H1 (cell line): Measurements from ENCODE around the gene SOX10. TPM values are rescaled to one million over a fixed set of nuclear protein-coding genes. Genes with fewer than 3 reads are reported as not detected.

Source experiments
- CTCF ChIA-PET: fragments of 300-600 bp; sonication (Branson Sonifier 250); formaldehyde crosslinking; loops from one replicate; lab custom pipeline; 2021; ENCODE audit not compliant: partially characterized antibody; lab: Charles Lee
- POLR2A ChIA-PET: fragments of 300-600 bp; sonication (Branson Sonifier 250); formaldehyde crosslinking; loops from one replicate; lab custom pipeline; 2021; ENCODE audit warnings: inconsistent platforms; ENCODE audit not compliant: partially characterized antibody; lab: Charles Lee
- DNase-seq, 2 experiments: peaks; one replicate each; pipeline versions ENCODE4 v3.0.0 to v3.0.0-alpha.2; 2010 to 2022; ENCODE audit warnings: low spot score in 2 of 2, low read depth in 1 of 2, mixed read lengths in 1 of 2
- FAIRE-seq: peaks from 2 replicates; lab custom pipeline; 2011; peaks lifted over from hg19 to GRCh38; lab: Jason Lieb, UNC
- H2AFZ ChIP-seq: 2 replicates; pipeline ENCODE4 v1.8.1; 2012; ENCODE audit warnings: low read length, inconsistent platforms
- H2AK5ac ChIP-seq: 2 replicates; pipeline ENCODE4 v1.6.1; 2013; ENCODE audit warnings: low read depth, low read length
- H2BK120ac ChIP-seq: replicated peaks from 2 replicates; pipeline ENCODE3; 2013; ENCODE audit warnings: low read depth, low read length, inconsistent platforms
- H2BK12ac ChIP-seq: 2 replicates; pipeline ENCODE4 v1.6.1; 2013; ENCODE audit warnings: low read depth, low read length
- H2BK15ac ChIP-seq: 2 replicates; pipeline ENCODE4 v1.6.1; 2013; ENCODE audit warnings: low read length
- H2BK20ac ChIP-seq: 2 replicates; pipeline ENCODE4 v1.6.1; 2013; ENCODE audit warnings: low read length
- H2BK5ac ChIP-seq: 2 replicates; pipeline ENCODE4 v1.6.1; 2013; ENCODE audit warnings: low read depth, low read length
- H3K14ac ChIP-seq: 2 replicates; pipeline ENCODE4 v1.6.1; 2013; ENCODE audit warnings: inconsistent platforms; ENCODE audit not compliant: insufficient read length
- H3K18ac ChIP-seq: 2 replicates; pipeline ENCODE4 v1.6.1; 2013; ENCODE audit warnings: low read length; ENCODE audit errors: extremely low read depth
- H3K23ac ChIP-seq: 2 replicates; pipeline ENCODE4 v1.6.1; 2013; ENCODE audit warnings: inconsistent platforms; ENCODE audit not compliant: insufficient read length
- H3K23me2 ChIP-seq: 2 replicates; pipeline ENCODE4 v1.6.1; 2013; ENCODE audit warnings: low read depth, low read length
- H3K27ac ChIP-seq: 2 replicates; pipeline ENCODE4 v1.6.1; 2011; ENCODE audit warnings: low read depth, low read length, inconsistent platforms
- H3K27me3 ChIP-seq, 4 experiments: replicated peaks in 1 of 4; 1 replicate in 1 of 4; 2 replicates in 3 of 4; pipeline versions ENCODE4 v1.6.1 to v1.8.1; 2011 to 2013; ENCODE audit warnings: low read length in 3 of 4, mild to moderate bottlenecking in 3 of 4, inconsistent platforms in 2 of 4, mixed read lengths in 2 of 4, moderate library complexity in 1 of 4; ENCODE audit not compliant: control insufficient read depth in 3 of 4, insufficient read depth in 3 of 4; ENCODE audit errors: extremely low read depth in 1 of 4
- H3K36me3 ChIP-seq, 4 experiments: 2 replicates each; pipeline versions ENCODE4 v1.6.1 to v1.8.1; 2011 to 2013; ENCODE audit warnings: mild to moderate bottlenecking in 4 of 4, low read length in 3 of 4, moderate library complexity in 2 of 4, control low read depth in 1 of 4, inconsistent platforms in 1 of 4; ENCODE audit not compliant: insufficient read depth in 4 of 4, control insufficient read depth in 2 of 4
- H3K4ac ChIP-seq: replicated peaks from 2 replicates; pipeline ENCODE3; 2013; ENCODE audit warnings: low read length, low read depth, mixed read lengths, inconsistent platforms; ENCODE audit not compliant: insufficient read length
- H3K4me1 ChIP-seq, 4 experiments: replicated peaks in 1 of 4; 1 replicate in 1 of 4; 2 replicates in 3 of 4; pipeline versions ENCODE4 v1.6.1 to v1.8.1; 2011 to 2013; ENCODE audit warnings: low read length in 3 of 4, inconsistent platforms in 2 of 4, mixed read lengths in 1 of 4; ENCODE audit not compliant: insufficient read depth in 4 of 4, control insufficient read depth in 3 of 4
- H3K4me2 ChIP-seq, 2 experiments: 2 replicates each; pipeline versions ENCODE4 v1.6.1 to v1.8.1; 2011 to 2013; ENCODE audit warnings: low read depth in 2 of 2, low read length in 2 of 2, control low read depth in 1 of 2, inconsistent platforms in 1 of 2, mild to moderate bottlenecking in 1 of 2; ENCODE audit not compliant: insufficient read depth in 1 of 2
- H3K4me3 ChIP-seq, 4 experiments: fragments of 200-600, 300-600 bp in 1 of 4; sonication (generic), shearing (Covaris generic), sonication (Bioruptor Twin) in 1 of 4; 2 replicates each; pipeline versions ENCODE4 v1.5.1 to v1.8.1; 2011 to 2016; ENCODE audit warnings: low read length in 4 of 4, low read depth in 3 of 4, control low read depth in 2 of 4, inconsistent platforms in 2 of 4, mild to moderate bottlenecking in 2 of 4, mixed read lengths in 1 of 4, moderate library complexity in 1 of 4; ENCODE audit not compliant: insufficient read depth in 2 of 4; ENCODE audit errors: extremely low read depth in 1 of 4
- H3K56ac ChIP-seq: replicated peaks from 2 replicates; pipeline ENCODE3; 2013; ENCODE audit warnings: low read depth, mild to moderate bottlenecking, mixed read lengths, low read length, inconsistent platforms; ENCODE audit not compliant: insufficient read length
- H3K79me1 ChIP-seq: 2 replicates; pipeline ENCODE4 v1.6.1; 2013; ENCODE audit warnings: low read depth, low read length, control low read depth
- H3K79me2 ChIP-seq, 2 experiments: 2 replicates each; pipeline versions ENCODE4 v1.6.1 to v1.8.1; 2012 to 2013; ENCODE audit warnings: low read length in 2 of 2, mild to moderate bottlenecking in 2 of 2, inconsistent platforms in 1 of 2; ENCODE audit not compliant: insufficient read depth in 2 of 2, control insufficient read depth in 1 of 2
- H3K9ac ChIP-seq, 4 experiments: replicated peaks in 1 of 4; 1 replicate in 1 of 4; 2 replicates in 3 of 4; pipeline versions ENCODE4 v1.6.1 to v1.8.1; 2011 to 2013; ENCODE audit warnings: low read depth in 3 of 4, low read length in 3 of 4, control low read depth in 2 of 4, mild to moderate bottlenecking in 2 of 4, moderate library complexity in 2 of 4, inconsistent platforms in 1 of 4; ENCODE audit errors: extremely low read depth in 1 of 4
- H3K9me3 ChIP-seq, 2 experiments: 2 replicates each; pipeline versions ENCODE4 v1.6.1 to v1.8.1; 2012 to 2013; ENCODE audit warnings: mild to moderate bottlenecking in 2 of 2, moderate library complexity in 2 of 2, control low read depth in 1 of 2, inconsistent platforms in 1 of 2, low read depth in 1 of 2, low read length in 1 of 2, mixed read lengths in 1 of 2; ENCODE audit not compliant: insufficient read depth in 2 of 2
- H4K20me1 ChIP-seq, 2 experiments: replicated peaks in 1 of 2; 2 replicates each; pipeline versions ENCODE3 to v1.8.1; 2011 to 2013; ENCODE audit warnings: inconsistent platforms in 2 of 2, low read length in 2 of 2, mild to moderate bottlenecking in 1 of 2; ENCODE audit not compliant: insufficient read depth in 2 of 2, control insufficient read depth in 1 of 2
- H4K5ac ChIP-seq: 2 replicates; pipeline ENCODE4 v1.6.1; 2013; ENCODE audit warnings: low read length, low read depth, mixed read lengths, inconsistent platforms; ENCODE audit not compliant: insufficient read length
- H4K8ac ChIP-seq: 2 replicates; pipeline ENCODE4 v1.8.0; 2013; ENCODE audit warnings: mild to moderate bottlenecking, moderate library complexity, low read length, inconsistent platforms; ENCODE audit not compliant: insufficient read depth; ENCODE audit errors: extremely low read depth
- H4K91ac ChIP-seq: replicated peaks from 2 replicates; pipeline ENCODE3; 2013; ENCODE audit warnings: low read length, mixed read lengths, inconsistent platforms; ENCODE audit not compliant: insufficient read length
- ASH2L ChIP-seq: fragments of 200-600, 300-600 bp; sonication (generic); IDR thresholded peaks from one replicate; pipeline ENCODE4 v1.7.1; 2017; ENCODE audit warnings: low read length
- CHD1 ChIP-seq: IDR thresholded peaks from 2 replicates; pipeline ENCODE4 v1.6.1; 2012; ENCODE audit warnings: low read depth, low read length, improper control_type of control experiment
- CREB1 ChIP-seq: IDR thresholded peaks from 2 replicates; pipeline ENCODE4 v1.6.1; 2012; ENCODE audit warnings: inconsistent platforms
- HDAC6 ChIP-seq: IDR thresholded peaks from one replicate; pipeline ENCODE4 v1.7.1; 2012; ENCODE audit warnings: low read depth, mild to moderate bottlenecking, inconsistent platforms, low read length, moderate library complexity
- MAFK ChIP-seq: IDR thresholded peaks from 2 replicates; pipeline ENCODE4 v1.6.1; 2012; ENCODE audit warnings: low read depth, mild to moderate bottlenecking, improper control_type of control experiment, low read length
- NANOG ChIP-seq: IDR thresholded peaks from 2 replicates; pipeline ENCODE4 v1.6.1; 2011; ENCODE audit warnings: low read length, low read depth, mild to moderate bottlenecking, inconsistent platforms; ENCODE audit not compliant: insufficient read depth, poor library complexity, severe bottlenecking
- POU5F1 ChIP-seq: IDR thresholded peaks from 2 replicates; pipeline ENCODE4 v1.6.1; 2011; ENCODE audit warnings: low read depth, mild to moderate bottlenecking, low read length, moderate library complexity
- SIRT6 ChIP-seq: IDR thresholded peaks from one replicate; pipeline ENCODE4 v1.7.1; 2012; ENCODE audit warnings: low read length, inconsistent platforms
- SP4 ChIP-seq: IDR thresholded peaks from 2 replicates; pipeline ENCODE4 v1.6.1; 2012; ENCODE audit warnings: low read length, inconsistent platforms
- SRF ChIP-seq: IDR thresholded peaks from 2 replicates; pipeline ENCODE4 v1.6.1; 2011; ENCODE audit warnings: mild to moderate bottlenecking, low read depth, low read length, moderate library complexity
- TBP ChIP-seq: IDR thresholded peaks from 2 replicates; pipeline ENCODE4 v1.6.1; 2011; ENCODE audit warnings: low read depth, low read length, improper control_type of control experiment
- TCF12 ChIP-seq: IDR thresholded peaks from 2 replicates; pipeline ENCODE4 v1.6.1; 2011; ENCODE audit warnings: low read depth, mild to moderate bottlenecking, low read length
- YY1 ChIP-seq: IDR thresholded peaks from 2 replicates; pipeline ENCODE4 v1.6.1; 2011; ENCODE audit warnings: low read depth, mild to moderate bottlenecking, low read length
- ZNF274 ChIP-seq: IDR thresholded peaks from 2 replicates; pipeline ENCODE4 v1.7.0; 2012; ENCODE audit warnings: low read length, borderline replicate concordance; ENCODE audit errors: extremely low read depth
- whole genome bisulfite sequencing, 2 experiments: shearing (Covaris generic) in 1 of 2; methylation state at CpG; one replicate each; pipeline versions ENCODE4 v1.1.6 to v1.1.7; 2013 to 2015; ENCODE audit warnings: low lambda C conversion rate in 2 of 2, mixed read lengths in 2 of 2, inconsistent platforms in 1 of 2, low coverage in 1 of 2, missing lambda C conversion rate in 1 of 2; ENCODE audit not compliant: insufficient replicate concordance in 2 of 2, insufficient coverage in 1 of 2, insufficient read length in 1 of 2; ENCODE audit errors: extremely low coverage in 1 of 2, missing lambda C conversion rate in 1 of 2; 5-methylcytosine and 5-hydroxymethylcytosine counted together
- polyA plus RNA-seq, 7 experiments: library from polyadenylated mRNA; depleted of rRNA in 3 of 7; stranded (reverse) in 5 of 7; unstranded in 2 of 7; fragments of >200 nt in 5 of 7; fragments of 200-250 nt in 2 of 7; gene quantifications; 1 replicate in 5 of 7; 2 replicates in 1 of 7; 4 replicates in 1 of 7; pipeline versions ENCODE4 v1.2.1 to v1.2.3, GENCODE V29; 2011 to 2013; ENCODE audit warnings: missing spikeins in 2 of 7, mixed read lengths in 2 of 7
- total RNA-seq: library from RNA; stranded (reverse); fragmentation: NEBNext Ultra II Directional; extraction: Animal tissue kit (Norgen Biotek cat#: 25700); gene quantifications from 2 replicates; pipeline ENCODE4 v1.2.1, GENCODE V29; 2021

SOX10 gene
- total and polyA plus RNA-seq, 2 of the 8 experiments (the other 6 are each of a cell fraction or from before 2014, with no cell fraction given) = 2.7 TPM

DNA sequence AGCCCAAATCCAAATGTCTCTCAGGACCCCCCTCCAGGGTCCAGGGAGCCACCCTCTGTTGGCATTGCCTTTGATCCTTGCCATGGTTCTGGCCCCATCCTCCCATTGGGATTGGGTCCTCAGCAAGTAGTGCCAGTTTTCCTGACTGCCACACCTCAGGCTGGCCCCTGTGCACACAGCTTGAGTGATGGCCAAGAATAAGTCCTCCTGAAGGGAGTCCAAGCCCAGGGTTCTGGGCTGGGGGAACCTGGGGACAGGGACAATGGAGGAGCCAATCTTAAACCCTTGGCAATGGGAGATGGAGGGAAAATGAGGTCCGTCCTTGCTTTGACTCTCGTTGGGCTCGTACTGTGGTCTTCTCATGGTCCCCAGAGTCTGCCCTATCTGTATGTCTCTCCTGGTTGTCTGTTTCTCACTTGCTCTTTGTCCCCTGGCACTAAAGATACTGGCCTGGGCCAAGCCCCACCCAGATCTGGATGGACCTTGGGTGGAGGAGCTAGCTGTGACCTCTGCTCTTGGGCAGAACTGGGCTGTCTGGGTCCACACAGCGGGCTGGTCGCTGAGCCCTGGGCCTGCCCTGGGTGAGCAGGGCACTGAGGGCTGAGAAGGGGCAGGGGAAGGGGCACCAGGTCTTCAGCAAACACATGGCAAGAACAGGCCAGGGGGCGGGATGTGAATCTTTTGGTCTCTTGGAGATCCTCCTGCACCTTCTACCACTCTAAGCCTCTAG lies 2.9 kb downstream of the SOX10 start:
- Histone ChIP-seq H3K23me2 (peaks cover 13% of the 10 kb centered on the region; the same call in 1 of the 2 replicates), H3K4me3 (no peak overlapping the region), H2BK15ac (no peak overlapping the region), H2BK12ac (no peak overlapping the region), H3K14ac (no peak overlapping the region), H3K18ac (no peak overlapping the region), H2BK20ac (no peak overlapping the region), H4K20me1 (peaks cover 2 to 4% of the 10 kb centered on the region in 2 experiments), H3K9ac (no peak overlapping the region), H2AFZ (no peak overlapping the region), H3K79me2 (no peaks in the 10 kb centered on the region), H2BK5ac (no peak overlapping the region), H3K23ac (no peak overlapping the region), H4K5ac (no peak overlapping the region), H2BK120ac (no peak overlapping the region), H3K27ac (no peak overlapping the region), H2AK5ac (no peak overlapping the region), H4K91ac (no peak overlapping the region), H4K8ac (no peak overlapping the region), H3K4ac (no peak overlapping the region), H3K9me3 (no peaks in the 10 kb centered on the region)
- ChIA-PET CTCF (interaction anchor here (0.9 to 3.9 kb wide), 4 partner anchors 10 to 72 kb away, joined by 3 to 20 read pairs (median 13); no protein-coding TSS in a partner anchor), POLR2A (interaction anchor here (4.8 kb wide), 1 partner anchor 10 kb away, joined by 26 read pairs; no protein-coding TSS in a partner anchor)
- FAIRE-seq = no peak
- WGBS, 2 experiments = 88% methylated on average over 6 of the region's 6 CpGs; no CpG with 5 or more reads in 1 of the 2 experiments
- TF ChIP-seq MAFK = no peak
- TF ChIP-seq POU5F1 = no peak
- TF ChIP-seq YY1 = no peak
- TF ChIP-seq CHD1 = no peak
- no peak for TF ChIP-seq TBP
- no peak for TF ChIP-seq CREB1
- no peak for TF ChIP-seq SP4
- TF ChIP-seq SRF = no peak
- no peak for TF ChIP-seq NANOG
- TF ChIP-seq TCF12 = no peak
- no peak for TF ChIP-seq ASH2L
- no peak for TF ChIP-seq SIRT6
- no peak for TF ChIP-seq HDAC6
- no peak for TF ChIP-seq ZNF274
- TF ChIP-seq, all 59 proteins: peak for 0
- Histone ChIP-seq H3K27me3 (peaks cover 0 to 19% (median 12%) of the 10 kb centered on the region in 4 experiments; a peak in 5 of 7 replicates), H3K4me2 (no peak overlapping the region), H3K4me1 (peaks cover 0 to 30% (median 14%) of the 10 kb centered on the region in 4 experiments; a peak in 6 of 7 replicates), H3K56ac (no peak overlapping the region), H3K79me1 (no peaks in the 10 kb centered on the region), H3K36me3 (no peaks in the 10 kb centered on the region)
- DNase-seq = no peak
